NB4 (cell line): ENCODE data around the gene KRT28.

Experiments
- CTCF ChIP-seq: IDR thresholded peaks from one replicate; pipeline ENCODE4 v1.5.1; 2012; ENCODE audit warnings: low read depth, low read length
- POLR2A ChIP-seq: IDR thresholded peaks from 2 replicates; pipeline ENCODE4 v1.6.1; 2011; ENCODE audit warnings: mild to moderate bottlenecking; ENCODE audit not compliant: insufficient read length; ENCODE audit errors: extremely low read depth

GRCh38 chr17:40795019-40795667, 4.6 kb downstream of the KRT28 start:
- no peak for TF ChIP-seq CTCF
- no peak for TF ChIP-seq POLR2A
